HepG2 (cell line): ENCODE results near the gene RNF5. TPM values are rescaled to one million over a fixed set of nuclear protein-coding genes. Genes with fewer than 3 reads are reported as not detected.

ENCODE experiments used
- AHR ChIP-seq: IDR thresholded peaks from 2 replicates; pipeline ENCODE4 v1.6.1; 2018; ENCODE audit warnings: missing genetic modification reagents, missing compliant biosample characterization
- ARNT2 ChIP-seq: sonication (generic); formaldehyde crosslinking; IDR thresholded peaks from 2 replicates; pipeline ENCODE4 v1.8.0; 2022; ENCODE audit warnings: mild to moderate bottlenecking, low read depth, missing genetic modification reagents, moderate library complexity
- E2F1 ChIP-seq: sonication (generic); formaldehyde crosslinking; IDR thresholded peaks from 2 replicates; pipeline ENCODE4 v1.5.0; 2020; ENCODE audit warnings: missing genetic modification reagents
- MAFG ChIP-seq: sonication (generic); formaldehyde crosslinking; IDR thresholded peaks from 2 replicates; pipeline ENCODE4 v1.5.1; 2020; ENCODE audit warnings: mild to moderate bottlenecking, missing genetic modification reagents
- NCOA5 ChIP-seq: sonication (generic); formaldehyde crosslinking; IDR thresholded peaks from 2 replicates; pipeline ENCODE4 v1.4.0; 2020; ENCODE audit warnings: missing genetic modification reagents
- PHF5A ChIP-seq: IDR thresholded peaks from one replicate; pipeline ENCODE4 v1.6.1; 2018; ENCODE audit warnings: low read depth, missing genetic modification reagents; ENCODE audit not compliant: unreplicated experiment
- POLR2A ChIP-seq, 2 experiments: IDR thresholded peaks; 2 replicates each; pipeline ENCODE4 v1.6.1; 2011; ENCODE audit warnings: low read depth in 2 of 2, low read length in 2 of 2, mild to moderate bottlenecking in 1 of 2, moderate library complexity in 1 of 2; ENCODE audit not compliant: insufficient read depth in 1 of 2
- RBFOX2 ChIP-seq: fragments of 200-400 bp; formaldehyde crosslinking; IDR thresholded peaks from 2 replicates; pipeline ENCODE4 v1.6.1; 2017; ENCODE audit warnings: low read depth, mild to moderate bottlenecking, low read length
- SIN3B ChIP-seq: fragments of 150-350 bp; IDR thresholded peaks from 2 replicates; pipeline ENCODE4 v1.6.1; 2014; ENCODE audit warnings: low read length
- TAF1 ChIP-seq: sonication (generic); formaldehyde crosslinking; IDR thresholded peaks from 2 replicates; pipeline ENCODE4 v1.4.0; 2020; ENCODE audit warnings: missing genetic modification reagents
- ZBTB14 ChIP-seq: sonication (generic); formaldehyde crosslinking; IDR thresholded peaks from 2 replicates; pipeline ENCODE4 v1.4.0; 2020; ENCODE audit warnings: missing genetic modification reagents
- ZNF484 ChIP-seq: sonication (generic); formaldehyde crosslinking; IDR thresholded peaks from 2 replicates; pipeline ENCODE4 v1.5.1; 2020; ENCODE audit warnings: mild to moderate bottlenecking, low read depth, missing genetic modification reagents, borderline replicate concordance
- ZNF598 ChIP-seq: sonication (generic); formaldehyde crosslinking; IDR thresholded peaks from 2 replicates; pipeline ENCODE4 v1.5.1; 2020; ENCODE audit warnings: mild to moderate bottlenecking, missing genetic modification reagents, borderline replicate concordance
- polyA plus RNA-seq, 8 experiments: library from polyadenylated mRNA; depleted of rRNA in 3 of 8; stranded (reverse) in 7 of 8; unstranded in 1 of 8; fragments of >200 nt; fragmentation: Illumina TruSeq in 4 of 8; extraction: Trizol in 4 of 8; gene quantifications; 2 replicates each; pipeline versions ENCODE4 v1.2.1 to v1.2.3, GENCODE V29; 2011 to 2016; ENCODE audit warnings: low read depth in 4 of 8, missing spikeins in 1 of 8, mixed read lengths in 1 of 8; ENCODE audit not compliant: insufficient read depth in 1 of 8
- total RNA-seq, 5 experiments: library from RNA; depleted of rRNA; stranded (reverse); fragments of >200 nt; fragmentation: Illumina TruSeq; extraction: Trizol; gene quantifications; 2 replicates each; pipeline ENCODE4 v1.2.3, GENCODE V29; 2016; ENCODE audit warnings: low read depth in 1 of 5
- TF ChIP-seq, protein P1 (sequence below): sonication (generic); formaldehyde crosslinking; IDR thresholded peaks from 2 replicates; pipeline ENCODE4 v1.8.0; 2022; ENCODE audit warnings: missing genetic modification reagents, mild to moderate bottlenecking, inconsistent platforms, borderline replicate concordance
- TF ChIP-seq, protein P2 (sequence below): IDR thresholded peaks from 2 replicates; pipeline ENCODE4 v1.6.1; 2012; ENCODE audit warnings: low read length, improper control_type of control experiment
- TF ChIP-seq, protein P3 (sequence below): sonication (generic); formaldehyde crosslinking; IDR thresholded peaks from 2 replicates; pipeline ENCODE4 v1.4.0; 2020; ENCODE audit warnings: missing genetic modification reagents
- TF ChIP-seq, protein P4 (sequence below): sonication (generic); formaldehyde crosslinking; IDR thresholded peaks from 2 replicates; pipeline ENCODE4 v1.8.1; 2023; ENCODE audit warnings: mild to moderate bottlenecking, moderate library complexity, missing genetic modification reagents

The RNF5 gene
- total and polyA plus RNA-seq, 2 of the 13 experiments (the other 11 are each of a cell fraction or from before 2014, with no cell fraction given) = 98.0 to 131 TPM

DNA sequence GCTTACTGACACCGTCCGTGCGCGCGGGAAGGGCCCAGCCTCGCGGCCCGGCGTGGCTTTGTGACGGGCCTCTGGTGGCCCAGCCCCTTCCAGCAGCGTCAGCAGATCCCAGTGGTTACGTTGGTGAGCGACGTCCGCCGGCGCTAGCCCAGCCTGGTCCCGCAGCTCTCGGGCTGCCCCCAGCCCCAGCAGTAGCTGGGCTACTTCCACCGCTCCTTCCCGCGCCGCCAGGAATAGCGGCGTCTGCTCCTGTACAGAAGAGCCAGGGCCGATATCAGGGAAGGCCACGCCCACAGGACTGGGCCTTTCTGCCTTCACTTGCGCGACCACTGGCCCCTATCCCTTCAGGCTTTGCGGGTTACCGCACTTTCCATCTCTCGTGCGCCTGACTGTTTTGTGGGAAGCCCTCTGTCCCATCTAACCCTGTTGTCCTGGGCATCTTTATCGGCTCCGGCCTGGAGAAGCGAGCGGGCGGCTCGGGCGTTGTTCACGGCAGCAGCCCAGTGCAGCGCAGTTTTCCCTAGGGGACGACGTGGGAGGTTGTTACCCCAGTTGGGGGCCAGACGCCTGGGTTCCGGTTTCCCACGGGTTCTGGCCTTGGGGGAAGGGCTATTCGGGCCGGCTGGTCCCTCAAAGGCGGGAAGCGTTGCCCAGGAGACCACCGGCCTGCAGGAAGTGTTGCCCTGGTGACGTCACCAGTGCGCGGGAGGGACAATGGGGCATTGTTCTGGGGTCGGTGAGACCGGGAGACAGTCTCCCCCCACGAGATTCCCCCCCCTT is 17.9 kb downstream of the RNF5 start (continued):
- TF ChIP-seq, protein P1, sequence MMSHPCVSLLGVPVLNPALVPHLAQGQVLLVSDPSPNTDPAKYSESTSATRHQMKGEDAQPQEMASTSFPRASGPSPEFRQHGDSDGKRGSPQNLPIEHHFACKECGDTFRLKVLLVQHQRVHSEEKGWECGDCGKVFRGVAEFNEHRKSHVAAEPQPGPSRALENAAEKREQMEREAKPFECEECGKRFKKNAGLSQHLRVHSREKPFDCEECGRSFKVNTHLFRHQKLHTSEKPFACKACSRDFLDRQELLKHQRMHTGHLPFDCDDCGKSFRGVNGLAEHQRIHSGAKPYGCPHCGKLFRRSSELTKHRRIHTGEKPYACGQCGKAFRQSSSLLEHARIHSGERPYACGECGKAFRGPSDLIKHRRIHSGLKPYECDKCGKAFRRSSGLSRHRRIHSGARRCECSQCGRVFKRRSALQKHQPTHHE (CRISPR knock-in tag) = peak; percentile 68; the same call in 1 of the 2 replicates
- TF ChIP-seq TAF1 (CRISPR knock-in tag) (peak; percentile 83), ZBTB14 (CRISPR knock-in tag) (peak; percentile 80), SIN3B (no peak), MAFG (CRISPR knock-in tag) (peak; percentile 82; the same call in 1 of the 2 replicates), AHR (CRISPR knock-in tag) (peak; percentile 54; the same call in 1 of the 2 replicates), RBFOX2 (peak; percentile 98), ARNT2 (CRISPR knock-in tag) (peak; percentile 78; the same call in 1 of the 2 replicates), POLR2A (IDR thresholded peaks at IDR 0.05; ENCODE audit: insufficient read depth in 1 of 2, low read depth in 2 of 2, low read length in 2 of 2) (peak in 1 of 2 experiments; percentile 94; a peak in 2 of 4 replicates), ZNF484 (CRISPR knock-in tag) (peak; percentile 68; the same call in 1 of the 2 replicates), PHF5A (no peak), NCOA5 (CRISPR knock-in tag) (peak; percentile 92; the same call in 1 of the 2 replicates), ZNF598 (CRISPR knock-in tag) (peak; percentile 92), E2F1 (CRISPR knock-in tag) (peak; percentile 81)
- TF ChIP-seq, protein P2, sequence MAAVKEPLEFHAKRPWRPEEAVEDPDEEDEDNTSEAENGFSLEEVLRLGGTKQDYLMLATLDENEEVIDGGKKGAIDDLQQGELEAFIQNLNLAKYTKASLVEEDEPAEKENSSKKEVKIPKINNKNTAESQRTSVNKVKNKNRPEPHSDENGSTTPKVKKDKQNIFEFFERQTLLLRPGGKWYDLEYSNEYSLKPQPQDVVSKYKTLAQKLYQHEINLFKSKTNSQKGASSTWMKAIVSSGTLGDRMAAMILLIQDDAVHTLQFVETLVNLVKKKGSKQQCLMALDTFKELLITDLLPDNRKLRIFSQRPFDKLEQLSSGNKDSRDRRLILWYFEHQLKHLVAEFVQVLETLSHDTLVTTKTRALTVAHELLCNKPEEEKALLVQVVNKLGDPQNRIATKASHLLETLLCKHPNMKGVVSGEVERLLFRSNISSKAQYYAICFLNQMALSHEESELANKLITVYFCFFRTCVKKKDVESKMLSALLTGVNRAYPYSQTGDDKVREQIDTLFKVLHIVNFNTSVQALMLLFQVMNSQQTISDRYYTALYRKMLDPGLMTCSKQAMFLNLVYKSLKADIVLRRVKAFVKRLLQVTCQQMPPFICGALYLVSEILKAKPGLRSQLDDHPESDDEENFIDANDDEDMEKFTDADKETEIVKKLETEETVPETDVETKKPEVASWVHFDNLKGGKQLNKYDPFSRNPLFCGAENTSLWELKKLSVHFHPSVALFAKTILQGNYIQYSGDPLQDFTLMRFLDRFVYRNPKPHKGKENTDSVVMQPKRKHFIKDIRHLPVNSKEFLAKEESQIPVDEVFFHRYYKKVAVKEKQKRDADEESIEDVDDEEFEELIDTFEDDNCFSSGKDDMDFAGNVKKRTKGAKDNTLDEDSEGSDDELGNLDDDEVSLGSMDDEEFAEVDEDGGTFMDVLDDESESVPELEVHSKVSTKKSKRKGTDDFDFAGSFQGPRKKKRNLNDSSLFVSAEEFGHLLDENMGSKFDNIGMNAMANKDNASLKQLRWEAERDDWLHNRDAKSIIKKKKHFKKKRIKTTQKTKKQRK = no peak
- TF ChIP-seq, protein P3, sequence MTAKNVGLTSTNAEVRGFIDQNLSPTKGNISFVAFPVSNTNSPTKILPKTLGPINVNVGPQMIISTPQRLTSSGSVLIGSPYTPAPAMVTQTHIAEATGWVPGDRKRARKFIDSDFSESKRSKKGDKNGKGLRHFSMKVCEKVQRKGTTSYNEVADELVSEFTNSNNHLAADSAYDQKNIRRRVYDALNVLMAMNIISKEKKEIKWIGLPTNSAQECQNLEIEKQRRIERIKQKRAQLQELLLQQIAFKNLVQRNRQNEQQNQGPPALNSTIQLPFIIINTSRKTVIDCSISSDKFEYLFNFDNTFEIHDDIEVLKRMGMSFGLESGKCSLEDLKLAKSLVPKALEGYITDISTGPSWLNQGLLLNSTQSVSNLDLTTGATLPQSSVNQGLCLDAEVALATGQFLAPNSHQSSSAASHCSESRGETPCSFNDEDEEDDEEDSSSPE (CRISPR knock-in tag) = peak; percentile 96
- TF ChIP-seq, protein P4, sequence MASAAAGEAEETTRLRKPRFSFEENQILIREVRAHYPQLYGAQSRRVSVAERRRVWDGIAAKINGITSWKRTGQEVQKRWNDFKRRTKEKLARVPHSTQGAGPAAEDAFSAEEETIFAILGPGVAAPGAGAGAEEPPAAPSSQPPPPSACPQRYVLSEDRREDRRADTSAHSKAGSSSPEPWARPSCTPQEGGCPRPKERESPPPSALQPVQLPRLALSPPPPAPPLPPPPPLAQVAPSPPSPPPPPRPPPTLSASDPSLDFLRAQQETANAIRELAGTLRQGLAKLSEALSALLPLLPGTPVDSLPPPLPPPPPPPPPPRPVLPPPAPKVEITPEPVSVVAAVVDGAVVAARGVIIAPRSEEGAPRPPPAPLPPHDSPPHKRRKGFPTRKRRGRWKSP (CRISPR knock-in tag) = peak; percentile 90; the same call in 1 of the 2 replicates
